ENCODE results near the gene ATG12.

- TF ChIP-seq CTCF (IDR thresholded peaks at IDR 0.05) (no peak), POLR2AphosphoS5 (IDR thresholded peaks at IDR 0.05) (peak; percentile 75 to 90 (median 82))
Observed at GRCh38 chr5:115841382-115842088, at the start of gene ATG12, which contains the start of gene AP3S1.
